Measurements from ENCODE around the gene GRB10.
"Not testable (repeated sequence)": the region's sequence is repeated elsewhere in the genome, so short reads cannot be mapped to it uniquely, and the experiment has no call there.

GRB10 gene

DNA sequence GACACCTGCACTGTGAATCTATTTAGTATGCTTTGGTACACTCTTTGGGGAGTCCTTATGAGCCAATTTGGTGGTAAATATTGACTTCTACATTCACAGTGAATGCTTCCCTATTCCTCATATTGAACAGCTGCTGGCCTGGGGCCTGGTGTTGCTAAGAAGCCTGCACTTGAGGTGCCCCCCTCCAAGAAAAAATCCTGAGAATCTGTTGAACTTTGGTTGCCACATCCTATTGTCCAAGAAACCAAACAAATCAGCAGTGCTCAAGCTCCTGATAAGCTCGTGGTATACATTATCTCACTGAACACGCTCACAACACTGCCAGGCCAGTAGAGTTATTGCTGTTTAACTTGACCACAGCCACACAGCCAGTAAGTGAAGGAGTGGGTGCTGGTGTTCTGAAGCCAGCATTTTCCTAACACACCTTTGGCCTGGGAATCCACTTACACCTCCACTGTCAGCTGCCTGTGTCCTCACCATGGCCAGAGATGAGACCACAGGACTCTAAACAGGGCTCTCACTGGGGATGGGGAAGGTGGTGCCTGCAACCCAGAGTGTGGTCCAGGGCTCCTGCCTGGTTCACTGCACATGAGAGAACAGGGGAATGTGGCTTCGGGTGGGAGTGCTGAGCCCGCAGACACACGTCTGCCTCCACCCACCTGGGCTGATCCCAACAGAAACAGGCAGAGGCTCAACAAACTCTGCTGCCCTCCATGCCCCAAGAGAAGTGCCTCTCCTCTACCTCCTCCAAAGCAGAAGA is 224.2 kb downstream of the GRB10 start:
- in situ Hi-C loops (cut with MboI; ENCODE audit: low sequenced_read_pairs), result no loop called here

DNA sequence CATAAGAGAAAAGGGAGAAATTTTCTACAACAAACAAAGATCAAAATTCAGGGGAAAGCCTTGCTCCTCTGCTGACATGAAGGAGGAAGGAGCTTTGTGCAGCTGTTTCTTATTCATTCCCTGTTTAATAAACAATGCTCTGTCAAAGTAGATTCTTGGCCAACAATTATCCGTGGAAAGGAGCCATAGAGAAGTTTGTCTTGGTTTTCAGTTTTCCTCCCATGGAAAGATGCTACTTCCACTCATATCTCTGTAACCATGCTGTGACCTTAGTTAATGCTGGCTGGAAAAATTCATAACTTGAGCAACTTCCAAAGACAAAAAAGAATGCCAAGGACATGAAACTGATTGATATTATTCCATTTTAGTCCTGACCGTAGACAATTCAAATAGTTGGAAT is 225.6 kb downstream of the GRB10 start:
- in situ Hi-C loops (cut with MboI; ENCODE audit: low sequenced_read_pairs), result no loop called here

DNA sequence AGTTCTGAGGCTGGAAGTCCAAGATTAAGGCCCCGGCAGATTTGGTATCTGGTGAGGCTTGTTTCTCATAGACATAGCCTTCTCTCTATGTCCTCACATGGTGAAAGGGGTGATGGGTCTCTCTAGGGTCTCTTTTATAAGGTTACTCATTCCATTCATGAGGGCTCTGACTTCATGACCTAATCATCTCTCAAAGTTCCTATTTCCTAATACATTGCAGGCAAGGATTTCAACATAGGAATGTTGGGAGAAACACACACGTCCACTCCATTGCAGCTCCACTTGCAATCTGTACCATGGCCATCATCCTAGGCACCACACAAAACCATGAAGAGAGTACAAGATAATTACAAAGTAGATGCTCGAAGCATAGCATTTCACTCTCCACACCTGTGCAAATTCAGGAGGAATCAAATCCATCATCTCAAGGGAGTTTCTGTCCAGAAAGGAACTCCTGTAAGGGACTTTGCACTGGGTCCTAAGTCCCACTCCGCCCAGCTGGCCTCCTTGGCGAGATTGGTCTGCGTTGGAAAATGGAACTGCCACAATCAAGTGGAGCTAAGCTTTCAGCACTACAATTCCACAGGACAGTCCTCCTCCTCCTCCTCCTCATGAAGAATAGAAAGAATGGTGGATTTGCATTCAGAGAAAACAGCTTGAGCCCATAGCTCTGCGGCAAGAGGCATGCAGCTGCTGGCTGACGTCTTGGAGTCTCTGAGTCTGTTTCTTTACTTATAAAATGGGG is 226.3 kb downstream of the GRB10 start:
- in situ Hi-C loops (cut with MboI; ENCODE audit: low sequenced_read_pairs), result no loop called here

DNA sequence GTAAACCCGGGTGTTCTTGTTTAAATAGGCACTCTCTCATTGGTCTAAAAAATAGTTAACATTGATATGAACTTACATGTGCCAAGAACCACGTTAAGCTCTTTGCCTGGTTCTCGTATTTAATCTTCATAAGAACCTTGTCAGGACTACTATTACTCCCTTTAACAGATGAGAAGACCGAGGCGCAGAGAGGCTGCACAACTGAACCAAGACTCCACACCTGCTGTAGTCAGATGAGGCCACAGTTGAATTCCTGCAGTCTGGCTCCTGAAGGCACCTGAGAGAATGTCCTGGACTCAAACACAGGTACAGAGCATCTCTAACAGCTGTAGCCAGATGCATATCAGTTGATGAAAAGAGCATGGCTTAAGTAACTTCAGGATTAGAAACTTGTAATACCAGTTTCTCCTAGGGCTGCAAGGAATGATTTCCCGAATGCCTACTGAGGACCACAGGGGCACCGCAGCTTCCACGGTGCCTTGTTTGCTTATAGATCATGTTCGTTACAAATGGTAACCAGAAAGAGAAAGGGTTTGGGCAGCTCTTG is 227.0 kb downstream of the GRB10 start:
- in situ Hi-C loops (cut with MboI; ENCODE audit: low sequenced_read_pairs), result no loop called here

DNA sequence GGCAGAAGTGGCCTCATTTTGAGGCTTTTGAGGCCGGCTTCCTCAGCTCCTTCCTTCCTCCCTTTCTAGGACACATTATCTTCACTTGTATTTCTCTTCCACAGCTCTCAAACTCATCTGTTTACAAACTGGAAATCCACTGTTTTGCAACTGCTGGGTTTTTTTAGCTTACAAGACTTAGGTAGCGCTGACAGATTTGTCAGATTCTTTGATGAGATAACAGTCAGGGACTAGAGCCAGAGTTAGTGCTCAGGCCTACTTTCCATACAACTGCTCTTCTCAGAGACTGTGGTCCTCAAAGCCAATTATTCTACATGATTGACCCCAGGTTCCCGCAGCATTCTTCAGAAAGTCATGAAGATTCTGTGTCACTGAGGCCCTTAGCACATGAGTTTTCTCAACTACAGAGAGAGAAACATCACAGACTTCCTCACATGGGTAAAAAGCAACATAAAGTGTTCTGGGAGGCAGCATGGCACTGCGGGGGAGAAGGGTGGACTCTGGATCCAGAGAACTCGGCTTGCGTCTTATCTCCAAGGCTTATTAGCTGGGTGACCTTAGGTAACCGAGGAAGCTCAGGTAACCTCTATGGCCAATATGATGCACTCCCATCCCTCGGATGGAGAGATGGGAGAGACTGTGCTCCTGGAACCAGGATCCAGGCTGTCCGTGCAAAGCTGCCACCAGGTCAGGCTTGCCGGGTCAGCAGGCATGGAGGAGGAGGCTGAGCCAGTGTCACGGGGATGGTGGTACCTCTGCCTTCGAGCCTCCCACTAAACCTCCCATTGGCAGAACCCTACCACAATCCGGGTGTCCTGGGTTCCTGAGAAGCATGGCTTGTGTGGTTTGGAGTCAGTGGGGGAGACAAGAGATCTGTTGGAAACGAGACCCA is 228.0 kb downstream of the GRB10 start:
- in situ Hi-C loops (cut with MboI; ENCODE audit: low sequenced_read_pairs), result no loop called here

DNA sequence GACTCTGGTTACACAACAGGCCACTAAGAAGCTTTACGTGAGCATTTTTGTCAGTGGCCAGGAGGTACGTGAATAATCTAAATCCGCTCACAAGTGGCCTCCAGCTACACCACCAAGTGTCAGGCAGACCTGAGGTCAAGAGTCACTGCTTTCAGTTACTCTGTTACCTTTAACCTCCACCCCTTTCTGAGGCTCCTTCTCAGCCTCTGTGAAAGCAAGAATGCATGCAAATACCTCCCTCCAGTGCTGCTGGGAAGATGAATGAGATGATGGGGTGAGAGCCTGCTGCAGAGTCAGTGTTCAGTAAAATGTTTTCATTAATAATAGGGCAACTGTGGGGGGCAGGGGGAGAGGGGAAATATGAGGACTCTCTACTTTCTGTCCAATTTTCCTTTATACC is 228.7 kb downstream of the GRB10 start:
- in situ Hi-C loops (cut with MboI; ENCODE audit: low sequenced_read_pairs), result no loop called here

DNA sequence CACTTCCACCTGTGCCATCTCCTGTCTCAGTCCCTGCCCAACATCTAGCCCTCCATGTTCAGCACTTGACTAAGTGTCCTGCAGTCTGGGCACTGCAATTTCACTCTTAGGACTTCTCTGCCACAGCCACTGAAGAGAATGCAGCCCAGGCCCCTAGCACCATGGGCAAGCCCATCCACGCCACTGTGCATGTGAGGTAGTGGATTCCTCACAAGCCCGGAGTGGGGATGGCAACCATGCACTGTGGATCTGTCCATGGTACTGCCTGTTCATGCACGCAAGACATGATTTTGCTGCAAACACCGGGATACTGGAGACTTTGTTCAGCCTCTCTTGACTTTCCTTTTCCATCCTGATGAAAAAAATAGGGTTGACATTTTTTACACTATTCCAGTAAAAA is 229.8 kb downstream of the GRB10 start:
- in situ Hi-C loops (cut with MboI; ENCODE audit: low sequenced_read_pairs), result no loop called here

DNA sequence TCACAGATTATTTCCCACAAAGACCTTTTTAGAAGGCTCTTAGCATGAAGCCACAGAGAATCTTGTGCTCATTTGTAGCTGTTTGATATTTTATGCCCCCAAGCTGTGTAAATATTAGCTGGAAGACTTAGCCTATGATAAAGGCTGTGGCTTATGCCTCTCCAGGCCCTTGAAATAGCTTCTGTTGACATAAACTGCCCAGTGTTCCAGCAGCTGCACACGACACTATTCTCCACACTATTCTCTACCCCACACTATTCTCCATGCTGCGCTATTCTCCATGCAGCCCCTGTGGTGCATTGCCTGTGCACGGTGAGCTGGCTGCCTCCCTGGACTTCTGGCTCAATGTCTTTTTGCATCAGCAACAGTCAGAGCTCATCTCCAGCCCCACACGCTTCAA is 230.6 kb downstream of the GRB10 start:
- in situ Hi-C loops (cut with MboI; ENCODE audit: low sequenced_read_pairs), result no loop called here

DNA sequence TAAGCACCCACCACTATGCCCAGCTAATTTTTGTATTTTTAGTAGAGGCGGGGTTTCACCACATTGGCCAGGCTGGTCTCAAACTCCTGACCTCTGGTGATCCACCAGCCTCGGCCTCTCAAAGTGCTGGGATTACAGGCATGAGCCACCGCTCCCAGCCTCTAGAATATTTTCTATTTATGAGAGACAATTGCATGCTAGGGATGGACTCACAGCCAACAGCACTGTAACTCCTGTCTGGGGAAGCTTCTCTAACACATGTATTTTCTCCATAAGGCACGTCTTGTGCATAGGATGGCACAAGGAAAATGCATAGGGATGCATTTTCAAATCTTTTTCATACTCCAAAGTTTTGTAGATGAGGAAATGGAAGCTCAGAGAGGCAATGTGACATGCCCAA is 237.1 kb downstream of the GRB10 start:
- in situ Hi-C loops (cut with MboI; ENCODE audit: low sequenced_read_pairs), result not testable (repeated sequence)

DNA sequence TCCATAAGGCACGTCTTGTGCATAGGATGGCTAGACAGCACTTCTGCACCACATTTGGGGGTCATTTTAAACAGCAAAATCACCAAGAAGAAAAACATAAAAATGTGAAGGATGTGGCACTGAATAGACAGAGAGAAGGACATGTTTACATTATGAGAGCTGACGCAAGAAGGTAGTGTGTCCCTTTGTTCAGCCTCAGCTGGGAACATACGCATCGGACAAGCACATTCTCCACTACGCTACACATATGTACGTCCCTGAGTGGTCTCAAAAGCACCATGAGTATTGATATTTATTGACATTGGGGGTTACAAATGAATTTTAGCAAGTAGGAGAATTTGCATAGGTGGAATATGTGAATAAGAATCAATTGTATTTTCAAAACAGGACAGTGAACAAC is 237.7 kb downstream of the GRB10 start:
- in situ Hi-C loops (cut with MboI; ENCODE audit: low sequenced_read_pairs), result no loop called here

DNA sequence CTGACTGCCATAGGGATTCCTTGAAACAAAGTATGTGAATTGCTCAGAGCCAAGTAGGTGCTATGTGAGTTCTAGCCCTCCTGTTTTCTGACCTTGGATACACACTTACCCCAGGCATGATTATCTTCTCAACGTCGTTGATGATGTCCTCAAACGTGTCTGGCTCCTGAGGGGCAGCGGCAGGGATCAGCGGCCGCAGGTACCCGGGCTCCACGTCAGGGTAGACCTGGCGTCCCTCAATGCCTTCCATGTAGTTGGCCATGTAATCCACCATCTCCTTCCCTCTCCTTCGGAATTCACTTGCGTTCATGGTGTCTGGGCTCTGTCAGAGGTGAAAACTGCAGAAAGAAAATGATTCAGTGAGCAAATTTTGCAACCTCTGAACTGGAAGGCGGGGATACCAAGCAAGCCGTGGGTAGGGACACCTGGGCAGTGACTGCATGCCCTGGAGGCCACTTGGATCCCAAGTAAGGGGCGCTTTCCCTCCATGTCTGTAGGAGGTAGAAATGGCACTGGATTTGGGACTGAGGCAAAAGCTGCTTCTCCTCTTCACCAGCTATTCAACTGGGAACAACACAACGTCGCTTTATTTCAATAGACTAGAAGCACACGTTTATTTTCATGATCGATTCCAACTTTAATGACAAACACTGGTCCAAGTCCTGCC is 238.8 kb downstream of the GRB10 start:
- in situ Hi-C loops (cut with MboI; ENCODE audit: low sequenced_read_pairs), result no loop called here

DNA sequence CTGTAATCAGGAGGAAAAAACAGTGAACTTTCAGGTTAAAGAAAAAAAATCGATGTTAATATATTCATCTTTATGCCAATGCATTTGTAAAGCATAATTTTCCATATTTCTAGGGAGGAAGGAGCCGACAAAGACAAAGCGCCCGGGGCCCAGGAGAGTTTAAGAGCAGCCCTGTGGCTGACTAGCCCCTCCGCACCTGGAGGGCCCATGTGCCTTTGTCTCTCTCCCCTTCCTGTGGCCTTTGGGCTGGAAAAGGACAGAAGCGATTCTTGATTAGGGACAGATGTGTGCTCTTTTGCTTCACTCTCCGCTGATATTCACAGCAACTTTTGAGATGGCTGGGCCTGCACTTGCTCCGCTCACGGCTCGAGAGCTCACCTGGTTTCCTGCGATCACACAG is 240.6 kb downstream of the GRB10 start:
- in situ Hi-C loops (cut with MboI; ENCODE audit: low sequenced_read_pairs), result no loop called here

DNA sequence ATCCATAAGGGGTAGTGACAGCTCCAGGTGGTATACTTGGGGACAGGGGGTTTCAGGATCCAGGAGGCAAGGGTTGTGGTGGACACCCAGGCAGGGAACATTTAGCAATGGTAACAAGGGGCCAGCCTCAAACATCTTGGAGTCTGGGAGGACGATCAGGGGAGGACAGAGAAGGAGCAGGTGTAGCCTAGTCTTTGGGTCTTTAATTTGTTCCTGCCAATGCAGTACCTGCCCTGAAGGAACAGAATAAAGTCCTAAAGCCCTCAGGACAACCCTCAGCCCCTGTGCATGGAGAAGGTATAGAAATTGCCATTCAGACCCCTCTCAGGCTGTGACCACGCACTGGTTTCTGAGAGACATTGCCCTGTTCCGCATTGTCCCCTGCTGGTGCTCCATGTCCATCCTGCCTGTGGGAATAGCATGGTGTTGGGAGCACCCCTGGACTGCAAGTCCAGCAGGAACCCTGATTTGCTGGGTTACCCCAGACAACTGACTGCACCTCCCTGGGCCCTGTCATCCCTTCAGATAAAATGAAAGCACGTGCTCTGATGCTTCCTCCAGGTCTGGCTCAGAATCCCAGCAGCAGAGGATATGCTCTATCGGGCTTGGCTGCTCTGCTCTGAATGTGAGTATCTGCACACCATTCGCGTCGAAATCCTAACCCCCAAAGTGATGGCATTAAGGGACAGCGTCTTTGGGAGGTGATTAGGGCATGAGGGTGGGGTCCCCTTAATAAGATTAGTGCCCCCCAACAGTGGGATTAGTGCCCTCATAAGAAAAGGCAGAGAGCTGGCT is 241.7 kb downstream of the GRB10 start:
- in situ Hi-C loops (cut with MboI; ENCODE audit: low sequenced_read_pairs), result no loop called here
